ENCODE results near the gene SNRPD1. TPM values are rescaled to one million over a fixed set of nuclear protein-coding genes. Genes with fewer than 3 reads are reported as not detected.

Gene SNRPD1
- total RNA-seq, 4 donors from 2014 or later, result 1.7 to 8.4 (median 5.3) TPM

GRCh38 chr18:21653361-21653760, 41.2 kb downstream of the SNRPD1 start:
- WGBS, 2 donors, result 94 to 96% methylated on average over 3 of the region's 3 CpGs
- H3K4me3 ChIP-seq (ENCODE audit: low read depth, poor library complexity, severe bottlenecking), result no peak overlapping the region
- DNase-seq (ENCODE audit: low spot score in 2 of 2), result no peak
- TF ChIP-seq, protein P1, sequence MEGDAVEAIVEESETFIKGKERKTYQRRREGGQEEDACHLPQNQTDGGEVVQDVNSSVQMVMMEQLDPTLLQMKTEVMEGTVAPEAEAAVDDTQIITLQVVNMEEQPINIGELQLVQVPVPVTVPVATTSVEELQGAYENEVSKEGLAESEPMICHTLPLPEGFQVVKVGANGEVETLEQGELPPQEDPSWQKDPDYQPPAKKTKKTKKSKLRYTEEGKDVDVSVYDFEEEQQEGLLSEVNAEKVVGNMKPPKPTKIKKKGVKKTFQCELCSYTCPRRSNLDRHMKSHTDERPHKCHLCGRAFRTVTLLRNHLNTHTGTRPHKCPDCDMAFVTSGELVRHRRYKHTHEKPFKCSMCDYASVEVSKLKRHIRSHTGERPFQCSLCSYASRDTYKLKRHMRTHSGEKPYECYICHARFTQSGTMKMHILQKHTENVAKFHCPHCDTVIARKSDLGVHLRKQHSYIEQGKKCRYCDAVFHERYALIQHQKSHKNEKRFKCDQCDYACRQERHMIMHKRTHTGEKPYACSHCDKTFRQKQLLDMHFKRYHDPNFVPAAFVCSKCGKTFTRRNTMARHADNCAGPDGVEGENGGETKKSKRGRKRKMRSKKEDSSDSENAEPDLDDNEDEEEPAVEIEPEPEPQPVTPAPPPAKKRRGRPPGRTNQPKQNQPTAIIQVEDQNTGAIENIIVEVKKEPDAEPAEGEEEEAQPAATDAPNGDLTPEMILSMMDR (IDR thresholded peaks at IDR 0.05), result no peak
- TF ChIP-seq POLR2A (IDR thresholded peaks at IDR 0.05), result no peak
- intact Hi-C loops (cut with DNase I; ENCODE audit: low total_unique reads), result no loop called here

- TF ChIP-seq POLR2A (IDR thresholded peaks at IDR 0.05), result no peak
- TF ChIP-seq, protein P1 (IDR thresholded peaks at IDR 0.05), result no peak
- H3K4me3 ChIP-seq (ENCODE audit: low read depth, poor library complexity, severe bottlenecking), result no peak overlapping the region
- no peak for DNase-seq (ENCODE audit: low spot score in 2 of 2)
- intact Hi-C loops (cut with DNase I; ENCODE audit: low total_unique reads), result no loop called here
Measured at GRCh38 chr18:21656402-21656801, 44.3 kb downstream of the SNRPD1 start.

DNA sequence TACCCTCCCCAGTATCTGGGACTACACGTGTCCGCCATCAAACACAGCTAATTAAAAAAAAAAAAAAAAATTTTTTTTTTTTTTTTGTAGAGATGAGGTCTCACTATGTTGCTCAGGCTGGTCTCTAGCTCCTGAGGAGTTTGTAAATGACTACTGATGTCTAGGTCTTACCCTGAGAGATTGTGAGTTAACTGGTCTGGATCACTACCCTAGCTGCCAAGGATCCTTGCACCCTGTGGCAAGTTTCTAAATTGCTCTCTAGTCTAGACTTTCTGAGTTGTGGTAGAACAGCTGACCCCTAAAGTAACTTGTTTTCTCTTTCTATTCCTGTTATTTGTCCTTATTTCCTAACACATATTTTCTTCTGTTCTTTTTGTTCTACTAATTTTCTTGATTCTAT, 48.0 kb downstream of the SNRPD1 start:
- intact Hi-C loops (cut with DNase I; ENCODE audit: low total_unique reads), result no loop called here
- 92 to 94% methylated on average over 2 of the region's 2 CpGs for WGBS, 2 donors
- TF ChIP-seq POLR2A (IDR thresholded peaks at IDR 0.05), result no peak
- TF ChIP-seq, protein P1 (IDR thresholded peaks at IDR 0.05), result no peak

GRCh38 chr18:21662581-21662980, 50.5 kb downstream of the SNRPD1 start:
- WGBS, 2 donors, result 91 to 95% methylated on average over 9 of the region's 9 CpGs
- no peak for DNase-seq (ENCODE audit: low spot score in 2 of 2)
- intact Hi-C loops (cut with DNase I; ENCODE audit: low total_unique reads), result no loop called here
- H3K4me3 ChIP-seq (ENCODE audit: low read depth, poor library complexity, severe bottlenecking), result no peak overlapping the region
- TF ChIP-seq POLR2A (IDR thresholded peaks at IDR 0.05), result no peak
- TF ChIP-seq, protein P1 (IDR thresholded peaks at IDR 0.05), result no peak

More for the DNA sequence above, 48.0 kb downstream of the SNRPD1 start:
- no peak for DNase-seq (ENCODE audit: low spot score in 2 of 2)
- H3K4me3 ChIP-seq (ENCODE audit: low read depth, poor library complexity, severe bottlenecking), result no peak overlapping the region

DNA sequence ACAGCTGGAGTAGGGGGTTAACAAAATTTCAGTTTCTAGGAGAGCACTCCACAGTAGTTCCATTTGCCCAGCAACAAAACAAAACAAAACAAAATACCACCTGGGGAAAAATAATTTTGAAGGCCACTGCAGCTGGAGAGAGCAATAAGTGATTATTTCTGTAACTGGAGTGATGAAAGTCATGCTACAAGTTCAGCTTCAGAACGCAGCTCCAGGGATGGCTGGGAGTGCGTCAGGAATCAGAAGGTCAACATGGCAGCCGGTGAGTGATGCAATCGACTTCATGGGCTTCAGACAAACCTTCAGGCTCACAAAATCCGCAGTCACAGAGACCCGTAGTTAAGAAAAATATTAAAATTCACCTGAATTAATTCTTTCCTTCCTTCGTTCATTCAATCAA, 51.5 kb downstream of the SNRPD1 start:
- DNase-seq (ENCODE audit: low spot score in 2 of 2), result no peak
- TF ChIP-seq POLR2A (IDR thresholded peaks at IDR 0.05), result no peak
- TF ChIP-seq, protein P1 (IDR thresholded peaks at IDR 0.05), result no peak
- intact Hi-C loops (cut with DNase I; ENCODE audit: low total_unique reads), result no loop called here
- no peak overlapping the region for H3K4me3 ChIP-seq (ENCODE audit: low read depth, poor library complexity, severe bottlenecking)
- 92% methylated on average over 7 of the region's 7 CpGs for WGBS, 2 donors

DNA sequence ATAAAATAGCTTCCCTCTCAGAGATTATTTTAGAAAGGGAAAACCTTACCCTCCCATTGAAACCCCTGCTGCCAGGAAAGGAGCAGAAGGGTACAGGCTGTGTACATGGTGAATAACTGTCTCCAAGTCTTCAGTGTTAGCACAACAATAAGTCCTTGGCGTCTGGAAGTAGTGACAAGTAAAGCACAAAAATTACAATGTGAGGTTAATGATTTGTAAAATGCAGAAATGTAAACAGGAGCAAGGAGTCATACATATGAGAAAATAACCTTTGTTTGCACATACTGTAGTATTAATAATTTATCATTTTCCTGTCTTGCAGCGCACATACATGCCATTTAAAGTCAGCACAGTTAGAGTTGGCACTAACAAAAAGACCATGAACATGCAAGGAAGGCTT, 52.0 kb downstream of the SNRPD1 start:
- DNase-seq (ENCODE audit: low spot score in 2 of 2), result no peak
- 93 to 98% methylated on average over 2 of the region's 2 CpGs for WGBS, 2 donors
- intact Hi-C loops (cut with DNase I; ENCODE audit: low total_unique reads), result no loop called here
- TF ChIP-seq, protein P1 (IDR thresholded peaks at IDR 0.05), result no peak
- no peak for TF ChIP-seq POLR2A (IDR thresholded peaks at IDR 0.05)
- no peak overlapping the region for H3K4me3 ChIP-seq (ENCODE audit: low read depth, poor library complexity, severe bottlenecking)
